ENCODE results near the gene CD70. TPM values are rescaled to one million over a fixed set of nuclear protein-coding genes. Genes with fewer than 3 reads are reported as not detected.
"Not testable (repeated sequence)": the region's sequence is repeated elsewhere in the genome, so short reads cannot be mapped to it uniquely, and the experiment has no call there.

CD70 gene
- total and polyA plus RNA-seq, 2 of the 8 experiments (the other 6 are each of a cell fraction or from before 2014, with no cell fraction given), result 1.3 to 12.0 TPM

- H3K9ac ChIP-seq (replicated peaks in 1 of 4; ENCODE audit: extremely low read depth in 1 of 4, low read depth in 3 of 4, low read length in 3 of 4); H4K20me1 ChIP-seq (replicated peaks in 1 of 2; ENCODE audit: control insufficient read depth in 1 of 2, insufficient read depth in 2 of 2, low read length in 2 of 2); H3K79me1 ChIP-seq (ENCODE audit: low read depth, low read length); H3K79me2 ChIP-seq (ENCODE audit: control insufficient read depth in 1 of 2, insufficient read depth in 2 of 2, low read length in 2 of 2); H2BK20ac ChIP-seq (ENCODE audit: low read length); H3K4me1 ChIP-seq (replicated peaks in 1 of 4; ENCODE audit: control insufficient read depth in 3 of 4, insufficient read depth in 4 of 4, low read length in 3 of 4); H3K18ac ChIP-seq (ENCODE audit: extremely low read depth, low read length); H4K8ac ChIP-seq (ENCODE audit: extremely low read depth, insufficient read depth, low read length); H3K23ac ChIP-seq (ENCODE audit: insufficient read length); H2BK120ac ChIP-seq (replicated peaks; ENCODE audit: low read depth, low read length); H2BK15ac ChIP-seq (ENCODE audit: low read length); H4K5ac ChIP-seq (ENCODE audit: insufficient read length, low read depth, low read length); H3K4me2 ChIP-seq (ENCODE audit: insufficient read depth in 1 of 2, low read depth in 2 of 2, low read length in 2 of 2); H3K56ac ChIP-seq (replicated peaks; ENCODE audit: insufficient read length, low read depth, low read length); H4K91ac ChIP-seq (replicated peaks; ENCODE audit: insufficient read length, low read length); DNase-seq (ENCODE audit: low read depth in 1 of 2, low spot score in 2 of 2); H2BK5ac ChIP-seq (ENCODE audit: low read depth, low read length); H3K23me2 ChIP-seq (ENCODE audit: low read depth, low read length); FAIRE-seq; H2AFZ ChIP-seq (ENCODE audit: low read length); H2AK5ac ChIP-seq (ENCODE audit: low read depth, low read length); H3K27ac ChIP-seq (ENCODE audit: low read depth, low read length); H3K14ac ChIP-seq (ENCODE audit: insufficient read length); H3K36me3 ChIP-seq (ENCODE audit: control insufficient read depth in 2 of 4, insufficient read depth in 4 of 4, low read length in 3 of 4); H3K4me3 ChIP-seq (ENCODE audit: extremely low read depth in 1 of 4, insufficient read depth in 2 of 4, low read depth in 3 of 4, low read length in 4 of 4); POLR2A ChIA-PET (ENCODE audit: partially characterized antibody); H2BK12ac ChIP-seq (ENCODE audit: low read depth, low read length); H3K4ac ChIP-seq (replicated peaks; ENCODE audit: insufficient read length, low read depth, low read length): not testable (repeated sequence)
- H3K9me3 ChIP-seq (ENCODE audit: insufficient read depth in 2 of 2, low read depth in 1 of 2, low read length in 1 of 2), result peaks cover 7 to 10% of the 10 kb centered on the region in 2 experiments
- 92% methylated on average over 13 of the region's 16 CpGs; no CpG with 5 or more reads in 1 of the 2 experiments for WGBS, 2 experiments (ENCODE audit: extremely low coverage in 1 of 2, insufficient coverage in 1 of 2, insufficient read length in 1 of 2, insufficient replicate concordance in 2 of 2, low coverage in 1 of 2, low lambda C conversion rate in 2 of 2, missing lambda C conversion rate in 1 of 2)
- CTCF ChIA-PET (ENCODE audit: partially characterized antibody), result interaction anchor here (0.7 to 1.0 kb wide), 2 partner anchors 155 to 561 kb away, joined by 3 read pairs; no protein-coding TSS in a partner anchor
- H3K27me3 ChIP-seq (replicated peaks in 1 of 4; ENCODE audit: control insufficient read depth in 3 of 4, extremely low read depth in 1 of 4, insufficient read depth in 3 of 4, low read length in 3 of 4), result peaks cover 9 to 24% (median 19%) of the 10 kb centered on the region in 4 experiments
- 0 out of 2 replicates have a peak, but pooled peaks have one; percentile 34 for TF ChIP-seq BACH1 (IDR thresholded peaks at IDR 0.05; ENCODE audit: low read length)
These were observed 8.2 kb downstream of the CD70 start for GRCh38 chr19:6582515-6583484.
